ENCODE data around the gene UBE2V1. TPM values are rescaled to one million over a fixed set of nuclear protein-coding genes. Genes with fewer than 3 reads are reported as not detected.
"Not testable (repeated sequence)": the region's sequence is repeated elsewhere in the genome, so short reads cannot be mapped to it uniquely, and the experiment has no call there.

UBE2V1 gene
- total RNA-seq, 1 donor from 2014 or later = 109 TPM

DNA sequence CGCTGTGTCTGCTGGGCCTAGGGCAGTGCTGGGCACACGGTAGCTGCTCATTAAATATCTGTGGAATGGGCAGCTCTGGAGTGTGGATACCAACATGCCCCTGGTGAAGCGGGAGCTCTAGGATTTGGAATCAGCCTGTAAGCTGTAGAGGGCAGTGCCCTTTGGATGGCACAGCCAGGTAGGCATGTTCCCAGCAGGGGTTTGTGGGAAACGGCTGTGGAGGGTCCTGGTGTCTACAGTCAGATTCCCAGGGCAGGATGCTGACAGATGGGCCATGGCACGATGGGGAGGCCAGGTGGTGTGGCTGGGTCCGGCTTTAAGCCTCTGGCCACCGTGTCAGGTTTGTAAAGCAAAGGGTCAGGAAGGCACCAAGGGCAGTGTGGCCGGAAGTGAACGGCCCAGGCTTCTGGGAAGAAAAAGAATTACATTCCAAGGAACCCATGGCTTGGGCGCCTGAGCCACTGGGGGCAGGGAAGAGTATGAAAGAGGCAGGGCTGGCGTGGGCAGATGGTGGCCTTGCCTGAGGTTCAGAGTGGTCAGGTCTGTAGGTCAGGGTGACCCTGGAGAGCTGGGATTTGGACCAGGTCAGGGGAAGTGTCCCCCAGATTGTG is 44.8 kb downstream of the UBE2V1 start:
- TF ChIP-seq, protein P1, sequence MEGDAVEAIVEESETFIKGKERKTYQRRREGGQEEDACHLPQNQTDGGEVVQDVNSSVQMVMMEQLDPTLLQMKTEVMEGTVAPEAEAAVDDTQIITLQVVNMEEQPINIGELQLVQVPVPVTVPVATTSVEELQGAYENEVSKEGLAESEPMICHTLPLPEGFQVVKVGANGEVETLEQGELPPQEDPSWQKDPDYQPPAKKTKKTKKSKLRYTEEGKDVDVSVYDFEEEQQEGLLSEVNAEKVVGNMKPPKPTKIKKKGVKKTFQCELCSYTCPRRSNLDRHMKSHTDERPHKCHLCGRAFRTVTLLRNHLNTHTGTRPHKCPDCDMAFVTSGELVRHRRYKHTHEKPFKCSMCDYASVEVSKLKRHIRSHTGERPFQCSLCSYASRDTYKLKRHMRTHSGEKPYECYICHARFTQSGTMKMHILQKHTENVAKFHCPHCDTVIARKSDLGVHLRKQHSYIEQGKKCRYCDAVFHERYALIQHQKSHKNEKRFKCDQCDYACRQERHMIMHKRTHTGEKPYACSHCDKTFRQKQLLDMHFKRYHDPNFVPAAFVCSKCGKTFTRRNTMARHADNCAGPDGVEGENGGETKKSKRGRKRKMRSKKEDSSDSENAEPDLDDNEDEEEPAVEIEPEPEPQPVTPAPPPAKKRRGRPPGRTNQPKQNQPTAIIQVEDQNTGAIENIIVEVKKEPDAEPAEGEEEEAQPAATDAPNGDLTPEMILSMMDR (conservative IDR thresholded peaks at IDR 0.05; ENCODE audit: low read depth, low read length) = no peak
- H3K4me3 ChIP-seq (ENCODE audit: low read depth, low read length) = no peak overlapping the region

GRCh38 chr20:50067461-50067860 is 45.5 kb downstream of the UBE2V1 start:
- TF ChIP-seq, protein P1 (conservative IDR thresholded peaks at IDR 0.05; ENCODE audit: low read depth, low read length) = no peak

More for the DNA sequence above, 44.8 kb downstream of the UBE2V1 start:
- DNase-seq (ENCODE audit: low read depth) = no peak

DNA sequence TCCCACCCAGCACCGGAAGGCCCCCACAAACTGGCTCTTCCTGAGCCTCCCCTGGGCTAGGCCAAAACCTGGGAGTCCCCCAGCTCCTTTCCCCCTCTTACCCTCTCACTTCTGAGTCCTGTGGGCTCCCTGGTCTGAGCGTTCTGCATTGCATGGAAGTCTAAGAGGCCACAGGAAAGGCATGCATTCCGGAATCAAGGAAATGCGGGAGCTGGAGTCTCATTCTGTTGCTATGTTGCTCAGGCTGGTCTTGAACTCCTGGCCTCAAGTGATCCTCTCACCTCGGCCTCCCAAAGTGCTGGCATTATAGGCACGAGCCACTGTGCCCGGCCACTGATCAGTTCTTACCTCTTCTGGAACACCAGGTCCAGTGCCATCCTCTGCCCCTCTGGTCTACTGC is 45.9 kb downstream of the UBE2V1 start:
- no peak overlapping the region for H3K4me3 ChIP-seq (ENCODE audit: low read depth, low read length)
- TF ChIP-seq, protein P1 (conservative IDR thresholded peaks at IDR 0.05; ENCODE audit: low read depth, low read length) = no peak
- DNase-seq (ENCODE audit: low read depth) = no peak

More at GRCh38 chr20:50067461-50067860, 45.5 kb downstream of the UBE2V1 start:
- no peak for DNase-seq (ENCODE audit: low read depth)
- H3K4me3 ChIP-seq (ENCODE audit: low read depth, low read length) = no peak overlapping the region

GRCh38 chr20:50066161-50066834 is 46.7 kb downstream of the UBE2V1 start:
- DNase-seq (ENCODE audit: low read depth) = no peak
- no peak overlapping the region for H3K4me3 ChIP-seq (ENCODE audit: low read depth, low read length)
- TF ChIP-seq, protein P1 (conservative IDR thresholded peaks at IDR 0.05; ENCODE audit: low read depth, low read length) = no peak

DNA sequence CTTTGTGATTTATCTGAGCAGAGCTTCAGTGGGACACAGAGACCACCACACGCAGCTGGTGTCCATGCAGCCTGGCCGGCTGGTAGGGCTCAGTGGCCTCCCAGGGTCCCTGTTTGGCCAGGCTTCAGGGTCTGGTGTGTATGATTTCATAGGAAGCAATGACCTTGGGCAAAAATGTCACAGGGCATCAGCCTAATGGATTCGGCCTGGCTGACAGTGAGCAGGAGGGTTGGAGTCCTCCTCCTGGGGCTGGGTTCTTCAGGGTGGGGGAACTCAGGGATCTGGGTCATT is 47.7 kb downstream of the UBE2V1 start:
- TF ChIP-seq, protein P1 (conservative IDR thresholded peaks at IDR 0.05; ENCODE audit: low read depth, low read length) = no peak
- H3K4me3 ChIP-seq (ENCODE audit: low read depth, low read length) = no peak overlapping the region
- no peak for DNase-seq (ENCODE audit: low read depth)

GRCh38 chr20:50063763-50064162 is 49.2 kb downstream of the UBE2V1 start:
- DNase-seq (ENCODE audit: low read depth); H3K4me3 ChIP-seq (ENCODE audit: low read depth, low read length): not testable (repeated sequence)

GRCh38 chr20:50062006-50062838 is 50.7 kb downstream of the UBE2V1 start:
- DNase-seq (ENCODE audit: low read depth) = no peak
- TF ChIP-seq, protein P1 (conservative IDR thresholded peaks at IDR 0.05; ENCODE audit: low read depth, low read length) = no peak
- H3K4me3 ChIP-seq (ENCODE audit: low read depth, low read length) = no peak overlapping the region
